HG02884 (cell line): ENCODE results near the gene UPB1.
"Not testable (repeated sequence)": the region's sequence is repeated elsewhere in the genome, so short reads cannot be mapped to it uniquely, and the experiment has no call there.

ENCODE experiments used
- ATAC-seq: cut with Tn5 transposase; IDR thresholded peaks from one replicate; pipeline ENCODE4 v1.9.1; 2021; ENCODE audit warnings: mild to moderate bottlenecking, moderate library complexity; ENCODE audit not compliant: unreplicated experiment

UPB1 gene

DNA sequence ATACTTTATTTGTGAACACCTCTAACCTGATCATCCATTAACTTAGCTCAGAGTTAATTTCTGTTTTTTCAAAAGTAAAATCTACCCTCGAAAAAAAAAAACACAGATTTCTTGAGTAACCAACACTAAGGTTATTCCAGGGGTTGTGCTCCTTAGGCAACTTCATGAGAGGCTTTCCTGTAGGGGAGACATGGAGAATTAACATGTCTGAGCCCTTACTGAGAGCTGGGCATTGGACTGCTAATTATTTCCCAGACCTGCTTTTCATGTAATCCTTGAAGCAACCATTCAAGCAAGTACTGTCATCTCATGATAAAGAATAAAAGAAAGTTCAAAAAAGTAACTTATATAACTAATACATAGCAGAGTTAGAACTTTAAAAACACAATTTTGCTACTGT, 13.5 kb upstream of the UPB1 start:
- ATAC-seq = no peak

DNA sequence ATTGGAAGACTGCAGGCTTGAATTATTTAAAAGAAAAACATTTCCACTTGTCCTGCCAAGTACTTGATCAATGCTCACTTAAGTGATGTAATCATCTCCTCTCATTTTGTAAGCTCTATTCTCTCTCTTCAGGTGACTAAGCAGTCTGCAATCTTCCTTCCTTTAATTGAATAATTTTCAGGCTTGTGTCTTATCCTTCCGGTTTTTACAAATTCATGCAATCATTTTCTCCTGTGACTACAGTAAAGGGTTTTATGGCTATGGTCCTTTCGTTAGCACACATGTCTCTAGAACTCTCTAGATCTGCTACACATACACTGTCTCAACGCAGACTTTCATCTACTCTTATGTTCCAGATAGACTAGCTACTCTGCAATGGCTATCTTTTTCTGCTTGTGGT, 12.6 kb upstream of the UPB1 start:
- no peak for ATAC-seq

DNA sequence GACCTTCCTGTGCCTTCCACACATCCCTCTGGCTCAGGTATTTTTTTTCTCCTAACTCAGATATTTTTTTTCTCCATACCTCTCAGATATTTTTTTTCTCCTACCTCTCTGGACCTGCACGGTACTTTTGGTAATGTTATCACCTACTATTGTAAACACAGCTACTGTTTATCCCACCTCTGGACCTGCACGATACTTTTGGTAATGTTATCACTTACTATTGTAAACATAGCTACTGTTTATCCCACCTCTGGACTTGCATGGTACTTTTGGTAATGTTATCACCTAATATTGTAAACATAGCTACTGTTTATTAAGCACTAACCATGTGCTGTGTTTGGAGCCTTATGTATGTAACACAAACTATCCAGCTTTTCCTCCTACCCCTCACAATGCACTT, 12.1 kb upstream of the UPB1 start:
- no peak for ATAC-seq

DNA sequence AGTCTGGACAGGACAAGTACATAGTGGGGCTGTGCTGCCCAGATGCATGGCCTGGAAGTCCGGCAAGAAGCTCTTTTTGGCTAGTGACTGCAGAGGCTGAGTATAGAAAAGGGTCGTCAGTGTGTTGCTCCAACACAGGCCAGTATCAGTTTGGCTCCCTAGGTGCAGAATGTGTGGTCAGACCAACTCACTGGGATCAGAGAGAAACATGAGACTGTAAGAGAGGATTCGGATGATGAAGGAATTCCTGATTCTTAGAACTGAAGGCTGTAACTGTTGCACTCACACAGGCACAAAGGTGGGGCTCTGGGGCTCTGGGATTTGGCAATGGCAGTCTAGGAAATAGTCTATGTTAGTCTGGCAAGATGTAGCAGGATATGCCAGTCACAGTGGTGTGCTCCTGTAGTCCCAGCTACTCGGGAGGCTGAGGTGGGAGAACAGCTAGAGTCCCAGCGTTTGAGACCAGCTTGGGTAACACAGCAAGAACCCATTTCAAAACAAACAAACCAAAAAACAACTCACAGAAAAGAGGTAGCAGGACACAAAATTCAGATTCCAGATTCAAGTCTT, 11.1 kb upstream of the UPB1 start:
- ATAC-seq = no peak

DNA sequence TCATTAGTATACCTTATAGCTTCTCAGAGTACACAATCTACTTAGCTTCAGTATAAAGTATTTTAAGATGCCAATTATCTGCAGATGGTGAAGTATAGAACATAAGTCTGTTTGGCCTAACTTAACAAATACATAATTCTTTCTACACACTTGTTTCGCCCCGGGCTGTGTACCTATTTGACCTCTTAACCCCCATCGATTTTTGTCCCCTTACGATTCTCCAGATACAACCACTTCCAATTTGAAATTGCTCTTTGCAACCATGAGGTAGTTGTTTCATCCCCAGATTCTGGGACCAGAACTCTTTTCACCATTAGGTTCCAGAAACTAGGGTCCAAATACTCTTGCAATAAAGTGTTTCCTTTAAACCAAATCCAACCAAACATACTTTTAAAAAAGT, 10.0 kb upstream of the UPB1 start:
- ATAC-seq = no peak

DNA sequence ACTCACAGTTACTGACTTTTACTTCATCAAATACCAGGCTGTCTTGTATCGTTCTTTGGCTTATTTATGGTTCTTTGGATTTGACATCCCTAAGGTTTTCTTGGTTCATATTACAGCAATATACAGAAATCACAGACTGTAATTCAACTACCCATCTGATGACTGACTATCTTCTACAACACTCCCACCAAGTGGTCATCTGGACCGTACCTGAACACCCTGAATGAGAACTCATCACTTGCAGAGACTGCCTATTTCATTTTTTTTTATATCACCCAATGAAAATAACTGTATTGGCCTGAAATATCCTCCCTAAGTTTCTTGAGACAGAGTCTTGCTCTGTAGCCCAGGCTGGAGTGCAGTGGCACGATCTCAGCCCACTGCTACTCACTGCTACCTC, 9.5 kb upstream of the UPB1 start:
- ATAC-seq = no peak

DNA sequence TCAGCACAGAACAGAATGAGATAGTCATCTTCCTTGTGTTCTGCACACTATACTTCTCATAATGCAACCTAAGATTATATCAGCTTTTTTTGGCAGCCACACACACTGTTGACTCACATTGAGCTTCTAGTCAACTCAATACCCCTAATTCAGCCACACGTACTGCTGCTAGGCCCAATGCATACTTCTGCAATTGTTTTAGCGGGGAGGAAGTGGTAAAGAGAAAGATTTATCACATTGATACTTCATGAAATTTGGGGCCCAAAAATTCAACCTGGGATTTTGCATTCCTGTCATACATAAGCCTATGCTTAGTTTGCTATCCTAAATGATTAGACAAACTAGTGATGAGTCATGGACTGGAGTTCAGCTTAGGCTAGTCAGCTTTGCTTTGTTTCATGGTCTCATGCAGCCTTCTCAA, 8.6 kb upstream of the UPB1 start:
- no peak for ATAC-seq

DNA sequence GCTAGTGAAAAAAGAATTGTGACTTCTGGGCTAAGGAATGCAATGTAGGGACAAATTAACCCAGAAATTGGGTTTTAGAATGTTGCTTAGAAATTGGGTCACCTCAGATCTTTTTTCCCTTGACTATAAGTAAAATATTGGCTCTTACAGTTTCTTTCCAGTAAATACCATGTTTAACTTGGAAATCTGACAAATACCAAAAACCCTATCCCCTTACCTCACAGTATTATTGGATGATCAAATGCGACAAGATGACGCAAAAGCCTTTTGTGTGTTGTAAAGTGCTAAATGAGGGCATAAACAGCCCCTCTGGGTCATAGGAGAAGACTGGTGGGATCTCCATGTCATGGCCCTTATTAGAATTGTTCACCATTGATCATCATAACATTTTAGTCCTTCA, 6.1 kb upstream of the UPB1 start:
- no peak for ATAC-seq

DNA sequence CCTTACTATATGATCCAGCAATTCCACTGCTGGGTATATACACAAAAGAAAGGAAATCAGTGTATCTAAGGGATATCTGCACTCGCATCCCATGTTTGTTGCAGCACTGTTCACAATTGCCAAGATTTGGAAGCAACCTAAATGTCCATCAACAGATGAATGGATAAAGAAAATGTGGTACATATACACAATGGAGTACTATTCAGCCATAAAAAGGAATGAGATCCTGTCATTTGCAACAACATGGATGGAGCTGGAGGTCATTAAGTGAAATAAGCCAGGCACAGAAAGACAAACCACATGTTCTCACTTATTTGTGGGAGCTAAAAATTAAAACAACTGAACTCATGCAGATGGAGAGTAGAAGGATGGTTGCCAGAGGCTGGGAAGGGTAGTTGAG, 5.7 kb upstream of the UPB1 start:
- ATAC-seq = not testable (repeated sequence)

DNA sequence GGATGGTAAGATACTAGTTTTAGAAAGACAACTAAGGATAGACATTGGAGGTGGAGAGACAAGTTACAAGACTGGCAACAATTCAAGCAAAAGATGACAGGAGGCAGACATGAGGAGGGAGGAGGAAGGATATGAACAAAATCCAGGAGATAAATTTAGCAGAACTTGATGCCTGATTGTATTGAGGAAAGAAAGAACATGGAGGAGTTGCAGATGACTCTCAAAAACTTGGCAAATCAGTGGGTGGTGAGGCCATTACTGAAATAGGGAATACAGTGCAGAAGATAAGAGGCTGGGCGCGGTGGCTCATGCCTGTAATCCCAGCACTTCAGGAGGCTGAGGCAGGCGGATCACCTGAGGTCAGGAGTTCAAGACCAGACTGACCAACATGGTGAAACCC, 2.7 kb upstream of the UPB1 start:
- ATAC-seq = no peak

DNA sequence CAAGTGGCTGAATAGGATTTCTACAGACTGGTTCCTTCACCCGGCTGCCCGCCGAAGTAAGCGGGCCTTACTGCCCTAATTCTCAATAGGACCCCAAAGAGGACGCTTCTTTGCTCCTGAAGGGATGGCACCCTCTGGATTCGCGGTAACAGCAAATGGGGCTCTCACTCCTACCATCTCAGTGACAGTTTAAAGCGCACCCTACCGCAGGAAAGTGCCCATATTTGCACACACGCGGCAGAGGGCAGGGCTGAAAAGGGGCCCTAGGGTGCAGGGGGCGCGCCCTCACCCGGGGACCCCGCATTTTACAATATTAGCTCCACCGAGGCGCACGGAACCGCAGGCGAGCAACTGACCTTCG, 985 bp upstream of the UPB1 start:
- ATAC-seq = no peak

DNA sequence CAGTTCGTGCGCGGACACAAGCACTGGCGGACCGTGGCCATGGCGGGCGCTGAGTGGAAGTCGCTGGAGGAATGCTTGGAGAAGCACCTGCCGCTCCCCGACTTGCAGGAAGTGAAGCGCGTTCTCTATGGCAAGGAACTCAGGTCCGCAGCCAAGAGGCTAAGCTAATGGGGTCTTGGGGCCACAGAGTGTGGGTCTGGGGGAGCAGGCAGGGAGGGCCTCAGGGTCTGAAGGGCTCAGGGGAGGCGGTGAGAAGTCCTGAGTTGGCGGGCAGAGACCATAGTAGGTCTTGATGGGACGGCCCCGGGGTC, 188 bp downstream of the UPB1 start:
- no peak for ATAC-seq

DNA sequence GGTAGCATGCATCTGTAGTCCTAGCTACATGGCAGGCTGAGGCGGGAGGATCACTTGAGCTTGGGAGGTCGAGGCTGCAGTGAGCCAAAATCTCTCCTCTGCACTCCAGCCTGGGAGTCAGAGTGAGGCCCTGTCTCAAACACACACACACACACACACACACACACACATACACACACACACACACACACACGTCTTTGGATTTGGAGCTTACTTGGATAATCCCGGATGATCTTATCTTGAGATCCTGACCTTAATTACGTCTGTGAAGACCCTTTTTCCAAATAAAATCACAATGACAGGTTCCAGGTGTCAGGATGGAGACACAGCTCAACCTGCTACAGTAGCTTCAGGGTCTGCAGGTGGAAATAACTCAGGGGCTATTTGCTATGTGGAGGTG, 1.1 kb downstream of the UPB1 start:
- no peak for ATAC-seq

DNA sequence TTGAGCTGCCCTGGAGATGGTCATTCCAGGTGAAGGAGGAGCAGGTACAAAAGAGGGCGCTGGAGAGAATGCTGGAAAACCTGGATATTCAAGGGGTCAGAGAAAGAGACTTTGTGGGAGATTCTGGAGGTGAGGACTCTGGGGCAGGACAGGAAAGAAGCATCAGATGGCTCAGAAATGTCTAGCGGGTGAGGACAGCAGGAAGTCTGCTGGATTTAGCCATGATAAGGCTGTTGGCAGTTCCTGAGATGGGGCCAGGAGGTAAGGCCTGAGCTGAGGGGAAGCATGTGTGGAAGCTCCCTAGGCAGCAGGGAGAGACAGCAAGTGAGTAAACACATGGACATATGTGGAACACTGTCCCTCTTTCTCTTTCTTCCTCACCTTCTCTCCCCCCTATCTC, 1.5 kb downstream of the UPB1 start:
- ATAC-seq = no peak

DNA sequence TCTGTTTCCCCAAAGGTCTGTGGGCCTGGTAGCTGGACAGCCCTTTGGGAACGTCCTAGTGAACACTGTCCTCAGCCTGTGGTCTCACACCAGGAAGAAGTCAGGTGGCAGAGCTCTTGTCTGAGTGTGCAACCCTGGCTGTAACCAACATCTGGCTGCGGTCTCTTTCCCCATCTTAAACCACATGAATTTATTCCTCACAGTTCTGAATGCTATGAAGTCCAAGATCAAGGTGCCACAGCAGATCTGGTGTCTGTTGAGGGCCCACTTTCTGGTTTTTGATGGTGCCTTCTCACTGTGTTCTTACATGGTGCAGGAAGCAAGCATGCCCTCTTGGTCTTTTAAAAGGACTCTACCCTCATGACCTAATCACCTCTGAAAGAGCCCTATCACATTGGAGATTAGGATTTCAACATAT, 2.7 kb downstream of the UPB1 start:
- no peak for ATAC-seq

DNA sequence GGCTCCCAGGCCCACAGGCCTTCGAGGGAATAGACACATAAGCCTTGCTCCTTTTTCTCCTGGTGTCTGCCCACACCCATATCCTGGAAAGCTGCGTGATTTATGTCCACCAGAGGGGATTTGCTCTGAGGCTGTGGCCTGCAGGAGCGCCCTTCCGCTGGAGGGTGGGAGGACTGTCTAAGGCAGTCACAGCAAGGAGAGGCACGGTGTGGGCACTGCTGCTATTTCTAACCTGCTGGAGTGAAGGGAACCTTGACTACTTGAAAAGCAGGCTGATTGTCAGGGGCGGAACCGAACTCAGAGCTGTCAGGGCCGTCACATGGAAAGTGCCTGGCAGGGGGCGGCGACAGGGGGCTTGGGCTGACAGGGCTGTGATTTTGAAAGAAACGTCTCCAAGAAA, 3.7 kb downstream of the UPB1 start:
- ATAC-seq = no peak

DNA sequence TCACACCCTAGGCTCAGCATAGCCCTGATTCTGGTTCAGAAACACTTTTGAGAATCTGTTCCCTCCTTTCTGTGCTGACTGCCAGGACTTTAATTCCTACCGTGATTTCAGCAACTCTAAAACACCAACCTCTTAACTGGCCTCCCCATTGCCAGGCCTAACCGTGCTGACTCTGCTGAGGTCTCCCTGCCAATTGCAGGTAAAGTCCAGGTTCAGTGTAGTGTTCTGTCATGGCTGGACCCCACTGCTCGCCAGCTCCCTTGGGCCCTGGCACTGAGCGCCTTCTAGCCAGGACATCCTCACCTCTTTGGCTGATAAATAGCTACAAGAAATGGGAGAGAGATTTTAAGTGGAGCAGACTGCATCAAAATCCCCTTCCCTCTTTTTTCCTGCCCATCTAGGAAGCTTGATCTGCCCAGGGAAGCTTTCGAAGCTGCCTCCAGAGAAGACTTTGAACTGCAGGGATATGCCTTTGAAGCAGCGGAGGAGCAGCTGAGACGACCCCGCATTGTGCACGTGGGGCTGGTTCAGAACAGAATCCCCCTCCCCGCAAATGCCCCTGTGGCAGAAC, 4.7 kb downstream of the UPB1 start:
- ATAC-seq = no peak

DNA sequence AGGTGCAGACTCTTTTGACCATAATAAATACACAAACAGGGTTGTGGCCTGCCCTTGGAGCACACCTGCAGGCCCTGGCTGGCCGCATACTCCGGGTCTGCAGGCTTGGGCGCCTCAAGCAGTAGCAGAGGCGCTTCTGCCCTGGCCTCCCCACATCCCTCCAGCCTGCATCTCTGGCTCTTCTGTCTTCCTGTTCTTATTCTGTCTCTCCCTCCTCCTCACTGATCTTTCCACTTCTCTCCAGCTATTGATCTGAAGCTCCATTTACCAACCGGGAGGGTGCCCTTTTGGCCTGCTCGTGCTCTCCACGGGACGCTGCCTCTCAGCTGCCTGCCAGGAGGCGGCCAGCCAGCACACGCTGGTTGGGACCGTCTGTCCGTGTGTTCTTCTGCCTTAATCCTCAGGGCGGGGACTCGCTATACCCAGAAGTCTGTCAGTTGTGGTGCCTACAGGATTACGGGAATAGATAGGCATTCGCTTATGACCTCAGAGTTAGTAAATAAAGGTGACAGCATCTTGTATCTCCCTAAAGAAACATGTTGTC, 5.2 kb downstream of the UPB1 start:
- ATAC-seq = no peak

DNA sequence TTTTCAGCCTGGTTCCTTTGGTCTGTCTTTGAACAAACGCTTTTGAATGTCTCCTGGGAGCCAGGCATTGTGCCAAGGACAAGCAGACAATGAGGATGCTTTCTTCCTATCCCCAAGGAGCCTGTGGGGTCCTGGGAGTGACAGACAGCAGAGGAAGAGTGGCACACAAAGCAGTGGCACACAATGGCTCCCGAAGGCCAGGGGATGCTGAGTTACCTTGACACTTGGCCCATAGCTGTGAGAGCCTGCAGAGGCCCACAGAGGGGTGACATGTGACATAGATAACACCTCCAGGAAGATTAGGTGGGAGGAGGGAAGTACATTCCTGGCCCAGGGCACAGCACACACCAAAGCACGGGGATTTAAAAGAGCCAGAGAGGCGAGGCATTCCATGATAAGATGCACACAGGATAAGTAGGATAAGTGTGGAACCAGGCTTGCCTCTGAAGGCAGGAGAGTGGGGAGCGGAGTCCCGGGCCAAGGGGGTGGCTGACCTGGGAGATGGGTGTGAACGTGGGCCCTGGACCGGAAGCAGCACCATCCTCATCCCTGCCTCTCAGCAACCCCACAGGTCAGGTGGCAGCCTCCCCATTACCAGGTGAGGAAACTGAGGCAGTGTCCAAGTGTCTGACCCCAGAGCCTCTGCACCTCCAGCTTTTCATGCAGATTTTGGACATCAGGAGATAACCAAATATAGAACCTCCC, 6.3 kb downstream of the UPB1 start:
- no peak for ATAC-seq

DNA sequence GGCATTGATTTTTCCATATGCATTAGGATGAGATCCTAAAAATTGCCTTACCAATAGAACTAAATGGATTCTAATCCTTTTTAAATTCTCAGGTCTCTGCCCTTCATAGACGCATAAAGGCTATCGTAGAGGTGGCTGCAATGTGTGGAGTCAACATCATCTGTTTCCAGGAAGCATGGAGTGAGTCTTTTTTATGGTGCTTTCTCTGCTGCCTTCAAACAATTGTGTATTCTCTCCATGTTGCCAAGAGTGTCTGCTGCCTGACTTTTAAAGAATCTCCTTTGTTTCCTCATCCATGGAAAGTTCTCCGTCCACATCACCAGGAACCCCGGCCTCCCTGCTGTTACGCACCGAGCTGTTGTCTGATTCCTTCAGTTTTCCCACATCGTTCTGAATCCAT, 6.9 kb downstream of the UPB1 start:
- ATAC-seq = no peak

DNA sequence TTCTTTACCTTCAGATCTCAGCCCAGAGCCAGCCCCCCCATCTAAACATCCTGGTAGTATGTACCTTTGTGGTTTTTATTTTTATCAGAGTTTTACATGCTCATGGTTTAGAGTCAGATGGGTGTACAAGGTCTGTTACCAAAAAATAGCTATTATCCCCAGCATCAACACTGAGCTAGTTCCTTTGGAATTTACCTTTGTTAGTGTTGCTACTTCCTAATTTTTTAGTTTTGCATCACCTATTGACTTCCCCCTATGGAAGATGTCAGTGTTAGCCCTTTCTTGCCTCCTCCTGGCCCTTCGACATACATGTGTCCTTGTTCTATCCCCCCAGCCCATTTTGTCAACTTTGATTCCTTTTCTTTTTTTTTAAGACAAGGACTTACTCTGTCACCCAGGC, 7.4 kb downstream of the UPB1 start:
- ATAC-seq = no peak

DNA sequence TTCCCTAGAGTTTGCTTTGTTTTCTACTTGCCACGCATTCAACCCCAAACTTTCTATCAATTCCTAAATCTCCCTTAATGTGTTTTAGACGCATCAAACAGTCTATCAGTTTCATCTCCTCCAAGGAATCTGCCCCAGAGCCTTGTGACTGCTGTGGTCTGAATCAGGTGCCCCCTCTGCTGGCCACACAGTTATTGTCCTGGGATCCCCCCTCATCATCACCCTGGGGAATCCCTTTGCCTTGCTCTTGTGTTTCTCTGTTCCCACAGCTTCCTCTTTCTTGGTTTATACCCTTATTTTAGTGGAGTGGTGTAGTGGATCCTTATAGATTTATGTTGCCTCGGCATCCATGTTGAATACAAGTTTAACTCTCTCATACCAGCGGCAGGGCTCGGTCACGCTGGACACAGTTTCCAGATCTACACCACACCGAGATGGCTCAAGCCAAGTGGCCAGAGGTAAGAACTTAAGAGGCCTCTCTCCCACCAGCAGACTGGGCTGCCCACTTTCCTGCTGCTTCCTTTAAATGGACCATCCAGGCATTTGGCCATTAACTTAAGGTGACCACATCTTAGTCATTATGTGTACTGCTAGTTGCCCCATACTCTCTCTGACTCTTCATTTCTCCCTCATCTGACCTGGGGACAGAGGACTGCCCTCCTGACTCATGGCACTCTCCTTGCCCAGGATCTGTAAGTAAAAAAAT, 8.2 kb downstream of the UPB1 start:
- no peak for ATAC-seq
